HG02884 (cell line): ENCODE measurements around the gene MEIG1.
"Not testable (repeated sequence)": the region's sequence is repeated elsewhere in the genome, so short reads cannot be mapped to it uniquely, and the experiment has no call there.

Experiments
- ATAC-seq: cut with Tn5 transposase; IDR thresholded peaks from one replicate; pipeline ENCODE4 v1.9.1; 2021; ENCODE audit warnings: mild to moderate bottlenecking, moderate library complexity; ENCODE audit not compliant: unreplicated experiment

MEIG1 gene

GRCh38 chr10:14959221-14960057, at the start of gene MEIG1:
MEIG1 (plus strand) TSS chr10:14959388; CDS start chr10:14966469, 7,081 bp downstream.
- ATAC-seq, result peak; percentile 75

- no peak for ATAC-seq
These were observed 48.2 kb upstream of the MEIG1 start for GRCh38 chr10:14910953-14911352.

- no peak for ATAC-seq
These were observed 47.4 kb upstream of the MEIG1 start for GRCh38 chr10:14911801-14912200.

- no peak for ATAC-seq
These were observed 42.6 kb upstream of the MEIG1 start for GRCh38 chr10:14916600-14916999.

- no peak for ATAC-seq
These were observed 41.4 kb upstream of the MEIG1 start for GRCh38 chr10:14917827-14918226.

- ATAC-seq, result no peak
These were observed 40.2 kb upstream of the MEIG1 start for GRCh38 chr10:14918964-14919363.

GRCh38 chr10:14924013-14924412, 35.2 kb upstream of the MEIG1 start:
- ATAC-seq, result no peak

- ATAC-seq, result no peak
These were observed 33.9 kb upstream of the MEIG1 start for GRCh38 chr10:14925268-14925667.

GRCh38 chr10:14926061-14926470, 33.1 kb upstream of the MEIG1 start:
- peak; percentile 6 for ATAC-seq

GRCh38 chr10:14926722-14927416, 32.3 kb upstream of the MEIG1 start:
- peak; percentile 99 for ATAC-seq

- ATAC-seq, result no peak
These were observed 28.6 kb upstream of the MEIG1 start for GRCh38 chr10:14930610-14931009.

- no peak for ATAC-seq
These were observed 22.6 kb upstream of the MEIG1 start for GRCh38 chr10:14936584-14936983.

GRCh38 chr10:14938971-14939370, 20.2 kb upstream of the MEIG1 start:
- not testable (repeated sequence) for ATAC-seq

GRCh38 chr10:14942147-14942949, 16.8 kb upstream of the MEIG1 start:
- ATAC-seq, result peak; percentile 91

- not testable (repeated sequence) for ATAC-seq
These were observed 16.2 kb upstream of the MEIG1 start for GRCh38 chr10:14942950-14943338.

GRCh38 chr10:14945108-14945507, 14.1 kb upstream of the MEIG1 start:
- ATAC-seq, result no peak

- no peak for ATAC-seq
These were observed 11.9 kb upstream of the MEIG1 start for GRCh38 chr10:14947268-14947667.

- no peak for ATAC-seq
These were observed 9.9 kb upstream of the MEIG1 start for GRCh38 chr10:14949291-14949690.

GRCh38 chr10:14952851-14953423, 6.3 kb upstream of the MEIG1 start:
- no peak for ATAC-seq

- peak; percentile 23 for ATAC-seq
These were observed 5.7 kb upstream of the MEIG1 start for GRCh38 chr10:14953424-14954000.
